OCI-LY7 (cell line): ENCODE data around the gene CREB5. TPM values are rescaled to one million over a fixed set of nuclear protein-coding genes. Genes with fewer than 3 reads are reported as not detected.

Experiments
- BruUV-seq: library from RNA; stranded (reverse); fragments of 400-500 nt; replicated peaks from 2 replicates; lab custom pipeline; 2021; lab: Mats Ljungman, UMichigan
- CTCF ChIA-PET: fragments of 300-600 bp; sonication (Branson Sonifier 250); formaldehyde crosslinking; loops from one replicate; lab custom pipeline; 2022; ENCODE audit warnings: antibody characterized with exemption; ENCODE audit not compliant: unreplicated experiment; lab: Charles Lee
- POLR2A ChIA-PET: fragments of 300-600 bp; sonication (Branson Sonifier 250); formaldehyde crosslinking; loops from one replicate; lab custom pipeline; 2022; ENCODE audit warnings: antibody characterized with exemption; lab: Charles Lee
- DNase-seq: peaks from one replicate; pipeline ENCODE4 v3.0.0-alpha.2; 2015; ENCODE audit warnings: low spot score
- H2AFZ ChIP-seq: fragments of 200-600 bp; sonication (generic), shearing (Covaris generic); 2 replicates; pipeline ENCODE4 v1.6.1; 2014; ENCODE audit warnings: mild to moderate bottlenecking, antibody characterized with exemption, low read length, moderate library complexity
- H3K27ac ChIP-seq: fragments of 200-600 bp; sonication (generic); 2 replicates; pipeline ENCODE4 v1.5.1; 2014; ENCODE audit warnings: mixed run types, low read depth, mild to moderate bottlenecking, moderate library complexity, low read length, inconsistent platforms; ENCODE audit not compliant: poor library complexity, severe bottlenecking
- H3K36me3 ChIP-seq: fragments of 200-600 bp; sonication (generic); 2 replicates; pipeline ENCODE4 v1.6.1; 2014; ENCODE audit warnings: mild to moderate bottlenecking, antibody characterized with exemption, low read length, moderate library complexity, mixed read lengths; ENCODE audit not compliant: insufficient read depth
- H3K4me1 ChIP-seq: fragments of 200-600 bp; sonication (generic); 2 replicates; pipeline ENCODE4 v1.5.1; 2014; ENCODE audit warnings: mild to moderate bottlenecking, low read length; ENCODE audit not compliant: insufficient read depth, poor library complexity, severe bottlenecking
- H3K4me2 ChIP-seq: fragments of 200-600 bp; sonication (generic); 2 replicates; pipeline ENCODE4 v1.6.1; 2014; ENCODE audit warnings: mild to moderate bottlenecking, low read length
- H3K4me3 ChIP-seq: fragments of 200-600 bp; sonication (generic); 2 replicates; pipeline ENCODE4 v1.5.1; 2014; ENCODE audit warnings: mild to moderate bottlenecking, low read depth, low read length; ENCODE audit not compliant: poor library complexity, severe bottlenecking
- H3K79me2 ChIP-seq: fragments of 200-600 bp; sonication (generic); 2 replicates; pipeline ENCODE4 v1.6.1; 2016; ENCODE audit warnings: low read depth, mild to moderate bottlenecking, low read length, moderate library complexity, mixed read lengths; ENCODE audit not compliant: insufficient read depth
- H3K9me2 ChIP-seq: fragments of 200-600 bp; sonication (generic); 2 replicates; pipeline ENCODE4 v1.6.1; 2016; ENCODE audit warnings: mild to moderate bottlenecking, low read length, mixed read lengths; ENCODE audit not compliant: insufficient read depth
- H3K9me3 ChIP-seq: fragments of 200-600 bp; sonication (generic); 2 replicates; pipeline ENCODE4 v1.6.1; 2014; ENCODE audit warnings: mild to moderate bottlenecking, mixed run types, low read length, mixed read lengths
- H4K20me1 ChIP-seq: fragments of 200-600 bp; sonication (generic); 2 replicates; pipeline ENCODE4 v1.6.1; 2014; ENCODE audit warnings: mild to moderate bottlenecking, antibody characterized with exemption, low read length, moderate library complexity, mixed read lengths; ENCODE audit not compliant: insufficient read depth
- CTCF ChIP-seq: fragments of 200-600 bp; sonication (generic); conservative IDR thresholded peaks from 2 replicates; pipeline ENCODE4 v1.5.1; 2014; ENCODE audit warnings: mild to moderate bottlenecking, antibody characterized with exemption, low read length, moderate library complexity, mixed read lengths
- EZH2phosphoT487 ChIP-seq: fragments of 200-600 bp; sonication (generic); IDR thresholded peaks from 2 replicates; pipeline ENCODE4 v1.6.1; 2018; ENCODE audit warnings: low read depth, borderline replicate concordance, mild to moderate bottlenecking, mixed run types, antibody characterized with exemption, low read length, moderate library complexity, mixed read lengths
- intact Hi-C: fragments of 100-400 bp; cut with micrococcal nuclease; formaldehyde crosslinking; loops from one replicate; pipeline ENCODE4 v1.10.0; 2022; ENCODE audit not compliant: unreplicated experiment
- total RNA-seq, 2 experiments: library from RNA; depleted of rRNA in 1 of 2; stranded (reverse); fragments of >200 nt in 1 of 2; shearing (Covaris generic) in 1 of 2; gene quantifications; 2 replicates each; pipeline ENCODE4 v1.2.3, GENCODE V29; 2014 to 2022

The CREB5 gene
- total RNA-seq, 2 experiments from 2014 or later = 2.0 to 13.3 TPM

- ChIA-PET POLR2A (interaction anchor here (0.5 to 0.8 kb wide), 2 partner anchors 23 to 777 kb away, joined by 3 read pairs; no protein-coding TSS in a partner anchor), CTCF (no interaction called here)
- TF ChIP-seq CTCF (no peak), EZH2phosphoT487 (no peak)
- Histone ChIP-seq H3K9me2 (no peaks in the 10 kb centered on the region), H3K4me2 (no peak overlapping the region), H3K27ac (no peak overlapping the region), H3K4me1 (no peaks in the 10 kb centered on the region), H3K4me3 (no peak overlapping the region), H3K36me3 (no peaks in the 10 kb centered on the region), H2AFZ (no peak overlapping the region), H4K20me1 (no peaks in the 10 kb centered on the region), H3K79me2 (no peaks in the 10 kb centered on the region), H3K9me3 (no peaks in the 10 kb centered on the region)
- intact Hi-C loops = no loop called here
- no TSS peak for BruUV-seq
- DNase-seq = no peak
Measured at GRCh38 chr7:28382144-28382543, 30.2 kb upstream of the CREB5 start.

- BruUV-seq = no TSS peak
- no peak overlapping the region for H3K4me3 ChIP-seq
- ChIA-PET POLR2A (no interaction called here), CTCF (no interaction called here)
- no peaks in the 10 kb centered on the region for H3K4me1 ChIP-seq
- no peak for TF ChIP-seq EZH2phosphoT487
- no peak for TF ChIP-seq CTCF
- no peaks in the 10 kb centered on the region for H4K20me1 ChIP-seq
- DNase-seq = no peak
- H3K79me2 ChIP-seq = no peaks in the 10 kb centered on the region
- H3K9me2 ChIP-seq = no peaks in the 10 kb centered on the region
- no peaks in the 10 kb centered on the region for H3K36me3 ChIP-seq
- no peak overlapping the region for H2AFZ ChIP-seq
- H3K4me2 ChIP-seq = no peak overlapping the region
- no peaks in the 10 kb centered on the region for H3K9me3 ChIP-seq
- intact Hi-C loops = no loop called here
- H3K27ac ChIP-seq = no peak overlapping the region
Measured at GRCh38 chr7:28383975-28384374, 28.3 kb upstream of the CREB5 start.

GRCh38 chr7:28389504-28390395 is 22.6 kb upstream of the CREB5 start:
- Histone ChIP-seq H3K9me2 (no peaks in the 10 kb centered on the region), H3K36me3 (no peaks in the 10 kb centered on the region), H3K79me2 (no peaks in the 10 kb centered on the region), H3K9me3 (no peaks in the 10 kb centered on the region), H2AFZ (no peak overlapping the region), H3K27ac (no peak overlapping the region), H3K4me1 (no peaks in the 10 kb centered on the region), H3K4me3 (no peak overlapping the region), H3K4me2 (peak overlapping the region; percentile 36), H4K20me1 (no peaks in the 10 kb centered on the region)
- intact Hi-C loops = loop anchor here (1.0 kb wide), 2 partner anchors 237 to 465 kb away; no protein-coding TSS in a partner anchor
- no TSS peak for BruUV-seq
- peak; percentile 75 for DNase-seq
- peak; percentile 99 for TF ChIP-seq CTCF
- TF ChIP-seq EZH2phosphoT487 = no peak
- CTCF ChIA-PET = no interaction called here
- POLR2A ChIA-PET = interaction anchor here (0.7 kb wide), 1 partner anchor 91 kb away, joined by 3 read pairs; no protein-coding TSS in a partner anchor
